DMS114 treated with DMSO at 0.1 percent for 48 hours (cell line): ENCODE measurements around the gene PLEKHA6.
"Not testable (repeated sequence)": the region's sequence is repeated elsewhere in the genome, so short reads cannot be mapped to it uniquely, and the experiment has no call there.

Source experiments
- DNase-seq: peaks from one replicate; lab custom pipeline; 2025; ENCODE audit not compliant: unreplicated experiment; lab: John Stamatoyannopoulos, UW

PLEKHA6 gene

GRCh38 chr1:204318324-204318723 is 41.4 kb downstream of the PLEKHA6 start:
- DNase-seq, result no peak

DNA sequence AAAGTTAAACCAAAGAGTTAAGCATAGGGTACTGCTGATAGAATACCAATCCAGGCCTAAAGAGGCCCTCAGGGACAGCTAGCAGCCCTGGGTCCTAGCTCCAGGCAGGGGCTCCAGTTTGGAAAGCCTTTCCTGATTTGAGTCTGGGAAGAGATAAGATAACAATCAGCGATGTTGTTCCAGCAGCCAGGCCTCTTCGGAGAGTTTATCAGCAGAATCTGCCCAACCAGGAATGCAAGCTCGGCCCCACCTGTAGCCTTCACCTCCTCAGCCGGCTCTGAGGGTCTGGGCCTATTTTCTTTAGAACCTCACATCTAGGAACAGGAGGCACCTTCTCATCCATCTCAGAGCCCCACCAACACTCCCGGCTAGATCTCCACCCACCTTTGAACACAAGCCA is 42.6 kb downstream of the PLEKHA6 start:
- DNase-seq, result no peak

DNA sequence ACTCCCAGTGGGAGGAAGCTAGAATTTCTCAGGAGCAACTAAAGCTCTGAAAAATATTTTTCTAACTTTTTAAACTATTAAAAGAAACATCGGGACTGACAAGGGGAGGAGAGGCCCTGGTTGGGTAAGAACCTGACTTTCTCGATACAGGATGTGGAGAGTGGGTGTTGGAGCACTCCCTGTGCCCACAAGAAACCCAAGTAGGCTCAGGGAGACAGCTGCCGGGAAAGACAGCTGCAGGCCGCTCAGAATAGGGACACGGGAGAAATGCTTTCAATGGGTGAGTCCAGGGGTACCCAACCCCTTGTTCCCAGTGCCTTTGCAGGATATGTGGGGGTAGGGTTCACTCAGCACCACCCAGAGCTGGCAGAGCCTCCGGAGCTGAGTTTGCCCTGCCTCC is 43.6 kb downstream of the PLEKHA6 start:
- DNase-seq, result no peak

GRCh38 chr1:204314893-204315658 is 44.7 kb downstream of the PLEKHA6 start:
- no peak for DNase-seq

GRCh38 chr1:204314171-204314892 is 45.4 kb downstream of the PLEKHA6 start:
- no peak for DNase-seq

- DNase-seq, result no peak
These were observed 46.1 kb downstream of the PLEKHA6 start for GRCh38 chr1:204313675-204314074.

DNA sequence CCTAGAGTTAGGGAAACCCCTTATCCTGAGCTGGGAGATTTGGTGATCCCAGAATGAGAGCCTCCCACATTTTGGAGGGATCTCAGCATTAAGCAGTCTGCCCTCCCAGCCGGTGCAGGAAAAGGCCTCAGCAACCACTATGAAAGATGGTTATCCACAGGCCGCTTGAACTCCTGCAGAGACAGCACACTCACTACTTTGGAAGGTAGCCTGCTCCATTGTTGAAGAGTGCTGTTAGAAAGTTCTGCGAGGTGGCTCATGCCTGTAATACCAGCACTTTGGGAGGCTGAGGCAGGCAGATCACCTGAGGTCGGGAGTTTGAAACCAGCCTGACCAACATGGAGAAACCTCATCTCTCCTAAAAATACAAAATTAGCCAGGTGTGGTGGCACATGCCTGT is 48.8 kb downstream of the PLEKHA6 start:
- not testable (repeated sequence) for DNase-seq

DNA sequence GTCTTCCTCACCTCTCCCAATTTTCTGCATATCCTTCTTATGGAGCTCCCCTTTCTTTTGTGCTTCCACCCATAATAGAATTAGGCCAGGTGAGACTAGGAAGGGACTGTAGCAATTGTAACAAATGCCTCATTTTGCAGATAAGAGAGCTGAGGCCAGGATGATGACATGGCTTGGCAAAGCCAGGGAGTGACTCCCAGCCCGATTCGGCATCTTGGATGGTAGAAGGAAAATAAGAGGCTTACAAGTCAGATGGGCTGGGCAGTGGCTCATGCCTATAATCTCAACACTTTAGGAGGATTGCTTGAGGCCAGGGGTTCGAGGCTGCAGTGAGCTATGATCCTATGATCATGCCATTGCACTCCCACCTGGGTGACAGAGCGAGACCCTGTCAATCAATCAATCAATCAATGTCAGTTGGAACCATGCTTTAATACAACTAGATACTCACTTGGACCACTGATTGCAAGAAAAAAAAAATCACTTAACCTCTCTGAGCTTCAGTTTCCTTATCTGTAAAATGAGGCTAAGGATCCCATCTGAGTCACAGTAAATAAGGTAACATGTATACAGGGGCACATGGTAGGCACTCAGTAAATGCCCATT is 51.6 kb downstream of the PLEKHA6 start:
- DNase-seq, result no peak

DNA sequence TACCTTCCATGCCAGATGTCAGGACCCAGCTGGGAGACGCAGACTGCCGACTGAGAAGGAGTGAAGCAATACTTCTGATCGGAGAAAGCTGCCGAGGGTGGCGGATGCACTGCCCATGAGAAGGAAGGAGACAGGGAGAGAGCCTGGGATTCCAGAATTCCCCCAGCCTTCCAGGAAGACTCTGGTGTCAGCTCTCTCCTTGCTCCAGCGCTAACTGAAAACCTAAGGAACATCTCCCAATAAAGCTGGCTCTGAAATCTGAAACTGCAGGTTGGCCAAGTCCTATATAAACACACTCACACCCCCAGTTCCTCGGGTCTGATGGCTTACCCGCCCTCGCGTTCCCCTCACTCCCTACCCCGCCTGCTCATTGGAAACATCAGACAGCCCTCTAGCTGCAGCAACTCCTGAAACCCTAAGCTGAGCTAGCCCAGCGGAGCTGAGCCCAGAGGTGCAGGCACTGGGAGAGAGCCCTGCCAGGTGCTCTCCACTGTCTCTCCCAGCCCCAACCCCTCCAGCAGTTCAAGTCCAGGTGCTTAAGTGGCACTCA is 52.3 kb downstream of the PLEKHA6 start:
- no peak for DNase-seq

GRCh38 chr1:204306076-204306475 is 53.7 kb downstream of the PLEKHA6 start:
- no peak for DNase-seq

- DNase-seq, result no peak
These were observed 55.7 kb downstream of the PLEKHA6 start for GRCh38 chr1:204304067-204304466.

DNA sequence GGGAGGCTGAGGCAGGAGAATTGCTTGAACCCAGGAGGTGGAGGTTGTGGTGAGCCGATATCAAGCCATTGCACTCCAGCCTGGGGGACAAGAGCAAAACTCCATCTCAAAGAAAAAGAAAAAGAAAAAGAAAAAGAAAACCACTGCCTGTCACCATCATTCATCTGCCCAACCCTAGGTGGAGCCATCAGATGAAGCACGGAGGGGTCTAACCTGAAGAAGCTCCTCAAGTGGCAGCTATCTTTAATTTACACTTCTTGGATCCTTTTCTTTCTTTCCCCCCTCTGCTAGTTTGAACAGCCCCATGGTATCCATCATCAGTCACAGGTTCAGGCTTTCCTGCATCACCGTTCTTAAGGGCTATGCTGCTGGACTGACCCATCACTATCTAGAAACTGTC is 57.0 kb downstream of the PLEKHA6 start:
- no peak for DNase-seq

- DNase-seq, result no peak
These were observed 58.4 kb downstream of the PLEKHA6 start for GRCh38 chr1:204301171-204301957.

GRCh38 chr1:204299814-204300365 is 59.8 kb downstream of the PLEKHA6 start:
- no peak for DNase-seq

DNA sequence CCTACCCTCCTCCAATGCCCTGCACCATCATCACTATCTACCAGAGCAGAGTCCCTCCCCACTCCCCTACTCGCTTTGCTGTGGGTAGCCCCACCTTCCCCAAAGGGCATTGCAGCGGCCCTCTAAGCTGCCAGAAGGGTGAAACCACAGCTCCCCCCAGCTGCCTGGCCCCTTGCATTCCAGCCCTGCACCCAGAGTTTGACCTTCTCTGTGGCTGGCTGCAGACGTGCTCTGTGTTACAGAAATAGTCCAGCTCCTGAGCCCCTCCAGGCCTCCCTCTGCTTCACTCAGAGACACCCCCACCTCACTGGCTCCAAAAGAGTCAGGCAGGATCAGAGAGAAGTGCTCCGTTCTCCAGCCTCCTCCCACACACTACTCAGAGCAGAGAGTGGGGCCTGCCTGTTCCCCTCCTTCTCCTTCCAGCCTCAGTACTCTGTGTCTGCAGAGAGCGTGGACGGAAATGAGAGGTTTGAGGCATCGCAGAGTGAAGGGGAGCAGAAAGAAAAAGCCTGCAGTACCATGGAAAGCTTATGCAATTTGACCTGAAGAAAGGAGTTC is 63.2 kb downstream of the PLEKHA6 start:
- no peak for DNase-seq

- no peak for DNase-seq
These were observed 64.1 kb downstream of the PLEKHA6 start for GRCh38 chr1:204295671-204296070.

DNA sequence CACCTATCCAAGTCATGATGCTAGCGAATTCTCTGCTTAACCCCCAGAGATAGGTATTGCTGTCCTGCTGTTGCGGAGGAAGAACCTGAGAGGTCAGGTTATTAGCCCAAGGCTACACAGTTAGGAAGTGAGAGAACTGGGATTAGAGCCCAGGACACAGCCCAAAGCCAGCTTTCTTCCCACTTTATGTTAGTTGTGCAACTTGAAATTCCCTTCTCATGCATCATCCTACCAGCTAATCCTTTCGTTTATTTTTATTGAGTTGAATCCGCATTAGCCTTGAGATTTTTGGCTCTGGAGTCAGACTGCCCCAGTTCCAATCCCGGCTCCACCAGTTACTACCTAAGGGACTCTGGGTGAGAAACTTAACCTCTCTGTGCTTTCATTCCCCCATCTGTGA is 65.4 kb downstream of the PLEKHA6 start:
- no peak for DNase-seq

DNA sequence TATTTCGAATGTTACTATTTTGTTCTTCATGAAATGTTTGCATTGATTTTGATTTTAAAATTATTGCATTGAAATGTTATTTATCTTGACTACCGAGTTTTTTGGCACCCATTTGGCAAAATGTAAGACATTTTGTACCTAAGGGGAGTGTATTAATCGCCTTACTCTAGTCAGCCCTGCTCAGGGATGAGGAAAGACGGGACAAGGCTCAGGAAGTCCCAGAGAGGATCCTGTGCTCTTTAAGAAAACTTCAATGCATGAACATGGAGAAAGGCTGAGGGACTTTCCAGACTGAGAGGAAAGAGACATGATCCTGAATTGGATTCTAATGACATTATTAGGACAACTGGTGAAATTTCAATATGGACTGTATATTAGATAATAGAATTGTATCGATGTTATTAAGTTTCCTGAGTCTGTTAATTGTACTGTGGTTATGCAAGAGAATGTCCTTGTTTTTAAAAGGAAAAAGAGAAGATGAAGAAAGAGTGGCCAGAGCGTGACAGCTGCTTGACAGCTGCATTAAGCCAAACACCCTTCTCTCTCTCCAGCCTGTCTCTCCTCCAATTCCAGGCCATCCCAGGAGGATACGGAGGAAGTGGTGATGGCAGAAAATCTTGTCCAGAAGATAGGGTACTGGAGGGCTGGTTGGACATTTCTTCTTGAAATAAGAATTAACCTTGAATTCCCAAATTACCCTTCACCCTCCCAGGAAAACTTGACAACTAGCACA is 66.0 kb downstream of the PLEKHA6 start:
- no peak for DNase-seq

- DNase-seq, result no peak
These were observed 67.0 kb downstream of the PLEKHA6 start for GRCh38 chr1:204292740-204293139.

- no peak for DNase-seq
These were observed 70.4 kb downstream of the PLEKHA6 start for GRCh38 chr1:204289280-204289679.
